GM10266 (cell line): ENCODE results near the gene PM20D1.
"Not testable (repeated sequence)": the region's sequence is repeated elsewhere in the genome, so short reads cannot be mapped to it uniquely, and the experiment has no call there.

Source experiments
- DNase-seq: peaks from one replicate; pipeline ENCODE4 v3.0.0; 2012; ENCODE audit errors: extremely low spot score
- TF ChIP-seq, protein P1 (sequence below): IDR thresholded peaks from 2 replicates; pipeline ENCODE4 v1.5.1; 2012; ENCODE audit warnings: mild to moderate bottlenecking, low read depth; ENCODE audit not compliant: control insufficient read depth, insufficient read depth; ENCODE audit errors: missing control alignments

The PM20D1 gene

DNA sequence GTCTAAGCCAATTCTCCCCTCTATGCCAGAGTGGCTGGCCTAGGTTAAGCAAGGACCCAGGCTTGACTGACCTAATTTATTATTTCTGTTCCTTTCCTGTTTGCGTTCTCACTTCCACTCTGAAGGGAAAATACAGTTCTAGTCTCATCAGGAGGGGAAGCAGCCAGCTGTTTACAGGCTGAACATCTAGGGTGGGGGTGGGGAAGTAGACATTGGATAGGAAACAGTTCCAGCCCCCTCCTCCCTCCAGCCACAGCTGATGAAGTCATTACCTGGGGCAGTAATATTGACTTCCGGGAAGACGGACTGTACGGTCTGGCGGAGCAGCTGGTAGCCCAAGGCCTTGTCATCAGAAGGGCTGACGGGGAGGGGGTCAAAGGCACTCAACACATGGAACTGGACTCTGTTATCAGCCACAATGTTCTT is 17.6 kb downstream of the PM20D1 start:
- DNase-seq = no peak
- TF ChIP-seq, protein P1, sequence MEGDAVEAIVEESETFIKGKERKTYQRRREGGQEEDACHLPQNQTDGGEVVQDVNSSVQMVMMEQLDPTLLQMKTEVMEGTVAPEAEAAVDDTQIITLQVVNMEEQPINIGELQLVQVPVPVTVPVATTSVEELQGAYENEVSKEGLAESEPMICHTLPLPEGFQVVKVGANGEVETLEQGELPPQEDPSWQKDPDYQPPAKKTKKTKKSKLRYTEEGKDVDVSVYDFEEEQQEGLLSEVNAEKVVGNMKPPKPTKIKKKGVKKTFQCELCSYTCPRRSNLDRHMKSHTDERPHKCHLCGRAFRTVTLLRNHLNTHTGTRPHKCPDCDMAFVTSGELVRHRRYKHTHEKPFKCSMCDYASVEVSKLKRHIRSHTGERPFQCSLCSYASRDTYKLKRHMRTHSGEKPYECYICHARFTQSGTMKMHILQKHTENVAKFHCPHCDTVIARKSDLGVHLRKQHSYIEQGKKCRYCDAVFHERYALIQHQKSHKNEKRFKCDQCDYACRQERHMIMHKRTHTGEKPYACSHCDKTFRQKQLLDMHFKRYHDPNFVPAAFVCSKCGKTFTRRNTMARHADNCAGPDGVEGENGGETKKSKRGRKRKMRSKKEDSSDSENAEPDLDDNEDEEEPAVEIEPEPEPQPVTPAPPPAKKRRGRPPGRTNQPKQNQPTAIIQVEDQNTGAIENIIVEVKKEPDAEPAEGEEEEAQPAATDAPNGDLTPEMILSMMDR = no peak

DNA sequence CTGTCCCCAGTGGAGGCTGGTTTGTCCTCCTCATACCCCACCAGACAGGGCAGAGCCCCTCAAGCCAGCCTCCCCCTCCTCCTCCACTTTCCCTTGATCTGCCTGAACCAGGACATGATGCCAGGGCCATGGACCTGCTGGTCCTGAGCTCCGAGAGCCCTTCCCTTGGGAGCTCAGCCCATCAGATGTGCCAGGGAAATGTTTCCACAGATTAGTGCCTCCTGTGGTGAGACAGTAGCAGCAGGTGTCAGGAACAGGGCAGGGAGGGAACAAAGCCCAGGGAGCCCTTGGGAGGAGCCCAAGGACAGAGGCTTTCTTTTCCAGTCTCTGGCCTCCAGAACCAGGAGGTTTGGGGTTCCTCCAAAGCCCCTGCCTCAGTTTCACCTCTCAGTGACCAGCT is 22.3 kb downstream of the PM20D1 start:
- no peak for DNase-seq
- TF ChIP-seq, protein P1 = no peak

DNA sequence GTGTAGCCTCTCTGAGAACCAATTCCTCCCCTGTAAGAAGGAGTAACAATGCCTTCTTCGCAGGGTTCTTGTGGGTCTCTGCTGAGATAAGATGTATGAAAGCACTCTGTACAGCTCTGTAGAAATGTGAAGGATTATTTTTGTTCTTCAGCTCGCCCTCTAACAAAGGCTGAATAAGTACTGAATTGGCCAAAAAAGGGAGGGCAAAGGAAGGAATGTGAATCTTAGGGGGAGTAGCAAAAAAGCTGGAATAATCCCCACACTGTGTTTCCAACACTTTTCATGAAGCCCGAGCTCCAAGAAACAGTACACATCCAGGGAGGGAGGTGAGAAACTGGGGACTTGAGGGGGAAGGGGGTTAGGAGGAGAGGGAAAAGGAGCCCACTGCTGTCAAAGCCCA is 22.9 kb downstream of the PM20D1 start:
- no peak for DNase-seq

GRCh38 chr1:205826016-205826806 is 23.7 kb downstream of the PM20D1 start:
- no peak for DNase-seq
- TF ChIP-seq, protein P1 = no peak

More for the DNA sequence above, 22.9 kb downstream of the PM20D1 start:
- TF ChIP-seq, protein P1 = no peak

- TF ChIP-seq, protein P1 = no peak
- DNase-seq = no peak
Measured at GRCh38 chr1:205824180-205824579, 25.8 kb downstream of the PM20D1 start.

DNA sequence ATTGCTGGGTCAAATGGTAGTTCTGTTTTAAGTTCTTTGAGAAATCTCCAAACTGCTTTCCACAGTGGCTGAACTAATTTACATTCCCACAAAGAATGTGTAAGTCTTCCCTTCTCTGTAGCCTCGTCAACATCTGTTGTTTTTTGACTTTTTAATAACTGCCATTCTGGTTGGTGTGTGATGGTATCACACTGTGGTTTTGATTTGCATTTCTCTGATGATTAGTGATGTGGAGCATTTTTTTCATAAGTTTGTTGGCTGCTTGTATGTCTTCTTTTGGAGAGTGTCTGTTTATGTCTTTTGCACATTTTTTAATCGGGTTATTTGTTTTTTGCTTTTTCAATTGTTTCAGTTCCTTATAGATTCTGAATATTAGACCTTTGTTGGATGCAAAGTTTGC is 26.7 kb downstream of the PM20D1 start:
- DNase-seq = not testable (repeated sequence)

- TF ChIP-seq, protein P1 = no peak
- no peak for DNase-seq
Measured at GRCh38 chr1:205822397-205822796, 27.5 kb downstream of the PM20D1 start.
